GM21529 (cell line): ENCODE results near the gene REEP6.
A peak's percentile ranks its signal among the peaks of the same experiment; 100 is the strongest.
"Not testable (repeated sequence)": the region's sequence is repeated elsewhere in the genome, so short reads cannot be mapped to it uniquely, and the experiment has no call there.

ENCODE experiments used
- ATAC-seq: cut with Tn5 transposase; IDR thresholded peaks from one replicate; pipeline ENCODE4 v1.9.1; 2021; ENCODE audit not compliant: unreplicated experiment

The REEP6 gene

DNA sequence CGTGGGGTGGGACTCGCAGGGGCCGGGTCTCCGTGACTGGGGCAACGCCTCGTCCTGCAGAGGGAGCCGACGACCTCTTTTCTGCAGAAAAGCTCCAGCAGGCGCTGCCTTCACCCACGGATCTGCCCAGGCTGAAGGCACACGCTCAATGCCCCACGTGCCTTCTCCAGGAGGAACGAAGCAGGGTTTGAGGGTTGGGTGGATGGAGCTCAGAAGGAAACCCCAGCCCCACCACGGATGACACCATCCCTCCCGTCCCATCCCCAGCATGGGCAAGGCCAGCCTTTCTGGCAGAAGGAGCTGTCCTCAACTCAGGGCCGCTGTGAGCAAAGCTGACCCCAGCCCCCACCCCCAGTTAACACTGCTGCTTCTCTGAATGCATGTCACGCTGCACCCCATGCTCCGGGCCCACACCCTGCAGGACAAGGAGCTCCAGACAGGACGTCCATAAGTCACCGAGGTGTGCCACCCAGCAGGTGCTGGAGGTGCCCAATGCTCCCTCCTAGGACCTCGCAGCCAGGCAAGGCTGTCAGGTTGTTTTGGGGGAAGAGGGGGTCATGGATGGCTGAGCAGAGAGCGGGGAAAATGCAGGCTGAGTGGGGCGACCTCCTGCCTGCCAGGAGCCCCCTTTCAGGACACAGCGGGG lies 19.3 kb upstream of the REEP6 start:
- no peak for ATAC-seq

GRCh38 chr19:1472231-1473084 lies 18.5 kb upstream of the REEP6 start:
- no peak for ATAC-seq

- no peak for ATAC-seq
Measured at GRCh38 chr19:1473085-1473851, 17.7 kb upstream of the REEP6 start.

DNA sequence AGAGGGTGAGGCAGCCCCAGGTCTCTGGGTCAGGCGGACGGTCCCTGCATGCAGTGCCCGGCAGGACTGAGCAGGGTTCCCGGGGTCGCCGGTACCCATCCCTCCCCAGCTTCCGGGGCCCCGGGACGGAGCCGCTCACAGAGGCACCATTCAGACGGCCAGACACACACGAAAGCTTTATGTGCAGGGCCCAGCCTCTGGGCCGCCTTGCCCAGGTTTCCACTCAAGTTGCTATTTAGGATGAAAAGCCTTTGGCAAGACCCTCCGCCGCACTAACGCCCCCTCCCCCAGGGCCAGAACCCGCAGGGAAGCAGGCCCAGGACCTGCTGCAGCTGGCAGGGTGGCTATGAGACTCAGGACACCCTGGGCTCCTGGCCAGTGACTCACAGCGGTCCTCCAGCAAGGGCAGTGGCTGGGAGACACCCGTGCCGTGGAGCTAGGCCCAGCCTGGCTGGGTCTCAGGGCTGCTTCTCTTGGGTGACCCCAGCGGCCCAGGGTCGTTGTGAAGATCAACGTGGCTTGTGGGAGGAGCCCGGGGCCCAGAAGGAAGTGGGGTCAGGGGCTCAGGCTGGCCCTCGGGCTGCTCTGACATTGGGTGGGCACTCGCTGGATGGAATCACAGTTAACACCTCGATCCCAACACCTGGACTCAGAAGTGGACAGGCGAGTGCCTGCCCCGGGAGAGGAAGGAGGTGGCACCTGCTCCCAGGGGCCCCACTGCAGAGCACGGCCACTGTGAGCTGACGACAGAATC lies 16.8 kb upstream of the REEP6 start:
- no peak for ATAC-seq

DNA sequence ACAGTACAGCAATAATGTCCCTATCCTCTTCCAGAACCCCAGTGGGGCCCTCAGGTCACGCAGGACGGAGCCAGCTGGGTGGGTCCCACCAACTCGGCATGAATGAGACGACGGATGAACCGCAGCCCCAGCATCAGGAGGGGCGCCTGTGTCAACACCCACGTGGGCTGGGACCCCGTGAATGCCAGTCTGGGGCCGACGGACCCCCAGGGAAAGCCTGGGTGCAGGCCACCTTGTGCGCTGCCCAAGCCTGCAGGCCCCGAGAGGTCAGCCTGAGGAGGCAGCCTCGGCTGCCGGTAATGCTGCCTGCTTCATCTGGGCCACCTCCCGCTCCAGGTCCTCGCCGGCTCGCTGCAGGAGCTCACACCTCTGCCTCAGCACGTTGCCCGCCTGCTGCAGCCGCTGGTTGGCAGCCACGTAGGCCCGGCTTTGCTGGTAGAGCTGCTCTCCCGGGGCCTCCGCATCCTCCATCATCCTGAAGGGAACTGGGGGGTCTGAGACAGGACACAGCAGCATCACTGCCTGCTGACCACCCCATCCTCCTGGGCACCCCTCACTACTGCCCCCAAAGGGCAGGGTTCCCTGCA lies 16.1 kb upstream of the REEP6 start:
- ATAC-seq = no peak

GRCh38 chr19:1475751-1476437 lies 15.1 kb upstream of the REEP6 start:
- no peak for ATAC-seq

DNA sequence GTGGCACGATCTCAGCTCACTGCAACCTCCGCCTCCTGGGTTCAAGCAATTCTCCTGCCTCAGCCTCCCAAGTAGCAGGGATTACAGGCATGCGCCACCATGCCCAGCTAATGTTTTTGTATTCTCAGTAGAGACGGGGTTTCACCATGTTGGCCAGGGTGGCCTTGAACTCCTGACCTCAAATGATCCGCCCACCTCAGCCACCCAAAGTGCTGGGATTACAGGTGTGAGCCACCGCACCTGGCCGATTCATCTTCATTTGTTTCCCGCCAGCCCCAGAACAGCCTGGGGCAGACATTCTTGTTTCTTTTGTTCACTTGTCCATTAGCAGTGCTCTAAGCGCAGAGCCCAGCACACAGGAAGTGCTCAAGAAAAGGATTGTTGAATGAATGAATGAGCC lies 13.9 kb upstream of the REEP6 start:
- not testable (repeated sequence) for ATAC-seq

GRCh38 chr19:1478934-1479707 lies 11.9 kb upstream of the REEP6 start, which contains the start of gene C19orf25:
Gene C19orf25 (minus strand): TSS chr19:1479215. CDS start chr19:1478903, 312 bp downstream.
- ATAC-seq = peak; percentile 88

DNA sequence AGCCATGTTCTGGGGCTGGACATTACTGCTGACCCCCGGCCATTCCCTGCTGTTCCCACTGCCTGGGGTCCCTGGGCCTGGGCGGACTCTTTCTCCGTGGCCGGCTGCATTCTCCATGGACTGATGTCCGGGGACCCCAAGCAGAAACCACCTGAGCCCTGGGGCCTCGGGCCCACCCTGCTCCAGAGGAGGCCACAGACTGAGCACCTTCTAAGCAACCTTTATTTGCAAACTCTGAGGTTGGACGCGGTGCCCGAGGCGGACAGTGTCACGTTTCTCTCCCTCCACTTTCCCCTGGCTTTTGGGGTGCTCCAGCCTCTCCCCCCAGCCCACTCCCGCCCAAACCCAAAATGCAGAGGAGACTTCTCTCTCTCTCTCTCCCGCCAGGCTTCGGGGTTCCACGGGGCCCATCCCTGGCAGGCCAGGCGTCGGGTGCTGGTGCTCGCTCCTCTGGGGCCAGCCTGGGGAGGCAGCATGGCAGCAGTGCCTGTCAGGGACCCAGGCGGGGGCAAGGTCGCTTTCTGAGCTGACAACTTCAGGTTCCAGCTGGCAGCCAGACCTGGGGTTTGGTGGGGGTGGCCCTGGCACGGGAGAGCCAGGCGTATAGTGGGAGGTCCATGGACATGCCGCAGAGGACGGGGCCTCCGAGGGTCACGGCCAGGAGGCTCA lies 9.6 kb upstream of the REEP6 start:
- ATAC-seq = no peak

GRCh38 chr19:1481893-1482360 lies 9.1 kb upstream of the REEP6 start:
- ATAC-seq = no peak

GRCh38 chr19:1482361-1483130 lies 8.4 kb upstream of the REEP6 start:
- no peak for ATAC-seq

GRCh38 chr19:1483131-1483978 lies 7.6 kb upstream of the REEP6 start:
- ATAC-seq = no peak

DNA sequence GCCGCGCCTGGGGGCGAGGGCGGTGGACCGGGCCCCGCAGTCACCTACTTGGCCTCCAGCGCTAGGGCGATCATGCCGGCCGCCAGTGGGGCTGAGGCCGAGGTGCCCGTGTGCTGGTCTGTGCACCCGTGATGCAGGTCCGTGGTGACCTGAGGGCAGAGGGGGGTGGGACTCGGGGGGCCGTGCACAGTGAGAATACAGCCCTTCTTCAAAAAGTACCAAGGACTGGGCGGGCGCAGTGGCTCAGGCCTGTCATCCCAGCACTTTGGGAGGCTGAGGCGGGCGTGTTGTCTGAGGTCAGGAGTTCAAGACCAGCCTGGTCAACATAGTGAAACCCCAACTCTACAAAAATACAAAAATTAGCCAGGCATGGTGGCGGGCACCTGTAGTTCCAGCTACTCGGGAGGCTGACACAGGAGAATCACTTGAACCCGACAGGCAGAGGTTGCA lies 7.0 kb upstream of the REEP6 start:
- no peak for ATAC-seq

DNA sequence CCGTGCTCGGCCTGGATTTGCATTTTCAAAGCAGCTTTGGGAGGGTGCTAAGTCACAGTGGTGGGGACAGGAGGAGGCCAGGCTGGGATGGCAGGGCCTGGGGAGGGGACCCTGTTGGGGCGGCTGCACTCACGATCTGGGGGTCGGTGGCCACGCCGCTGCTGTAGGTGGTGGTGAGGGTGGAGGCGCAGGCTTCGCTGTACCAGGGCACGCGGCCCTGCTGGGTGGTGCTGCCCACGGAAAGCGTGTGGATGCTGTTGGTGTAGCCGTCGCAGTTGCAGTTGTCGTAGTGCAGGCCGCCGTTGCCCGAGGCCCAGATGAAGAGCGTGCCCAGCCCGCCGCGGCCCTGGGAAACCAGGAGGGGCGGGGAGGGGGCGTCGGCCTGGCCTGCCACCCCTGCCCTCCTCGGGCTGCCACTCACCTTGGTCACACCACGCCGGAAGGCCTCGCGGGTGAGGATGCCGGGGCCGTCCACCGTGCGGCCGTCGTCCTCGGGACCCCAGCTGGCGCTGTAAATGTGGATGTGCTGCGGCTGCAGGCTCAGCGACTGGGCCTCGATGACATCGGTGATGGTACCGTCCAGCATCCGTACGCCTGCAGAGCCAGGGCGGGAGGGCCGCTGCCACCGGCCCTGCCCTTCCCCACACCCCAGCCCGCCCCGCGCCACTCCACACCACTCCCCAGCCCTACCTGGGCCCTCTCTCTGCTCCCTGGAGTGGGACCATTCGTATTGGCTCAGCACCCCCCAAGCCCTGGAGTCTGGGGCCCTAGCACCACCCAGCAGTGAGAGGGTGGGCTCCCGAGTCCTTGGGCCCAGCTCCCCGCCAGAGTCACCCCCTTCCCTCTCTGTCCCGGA lies 4.0 kb upstream of the REEP6 start:
- no peak for ATAC-seq

DNA sequence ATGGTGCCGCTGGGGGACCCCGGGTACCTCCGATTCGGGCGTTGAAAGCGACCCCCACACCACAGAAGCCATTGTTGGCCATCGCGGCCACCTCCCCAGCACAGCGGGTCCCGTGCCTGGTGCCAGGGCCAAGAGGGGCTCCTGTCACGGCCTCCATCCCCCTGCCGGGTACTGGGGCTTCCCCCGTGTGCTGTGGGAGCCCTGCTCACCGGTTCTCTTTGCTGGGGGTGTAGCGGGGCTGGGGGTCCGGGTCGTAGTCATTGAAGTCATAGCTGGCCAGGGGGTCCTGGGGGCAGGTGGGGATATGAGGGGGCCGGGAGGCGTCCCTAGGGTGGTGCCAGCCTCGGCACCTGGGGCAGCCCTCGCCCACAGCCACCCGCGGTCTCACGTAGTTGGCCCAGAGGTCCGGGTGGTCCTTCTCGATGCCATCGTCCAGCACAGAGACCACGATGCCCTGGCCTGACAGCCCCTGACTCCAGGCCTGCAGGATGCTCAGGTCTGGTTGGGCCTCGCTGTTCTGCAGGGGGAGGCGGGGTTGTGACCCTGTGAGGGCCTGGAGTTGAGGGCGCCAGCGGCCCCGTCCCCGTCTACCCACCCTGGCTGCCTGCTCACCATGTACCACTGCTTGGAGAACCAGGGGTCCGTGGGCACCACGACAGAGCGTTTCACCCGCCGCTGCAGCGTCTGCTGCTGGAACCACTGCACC lies 3.3 kb upstream of the REEP6 start:
- no peak for ATAC-seq
